ENCODE data around the gene NSD1. TPM values are rescaled to one million over a fixed set of nuclear protein-coding genes. Genes with fewer than 3 reads are reported as not detected.

The NSD1 gene
- total and polyA plus RNA-seq, 2 of the 8 experiments (the other 6 are each of a cell fraction or from before 2014, with no cell fraction given) = 22.8 to 168 TPM

- Histone ChIP-seq H2BK12ac (ENCODE audit: low read depth, low read length) (no peak overlapping the region), H4K20me1 (replicated peaks in 1 of 2; ENCODE audit: control insufficient read depth in 1 of 2, insufficient read depth in 2 of 2, low read length in 2 of 2) (peaks cover 0 to 1% of the 10 kb centered on the region in 2 experiments), H2AFZ (ENCODE audit: low read length) (no peak overlapping the region), H2AK5ac (ENCODE audit: low read depth, low read length) (no peak overlapping the region), H3K27me3 (replicated peaks in 1 of 4; ENCODE audit: control insufficient read depth in 3 of 4, extremely low read depth in 1 of 4, insufficient read depth in 3 of 4, low read length in 3 of 4) (no peaks in the 10 kb centered on the region), H3K27ac (ENCODE audit: low read depth, low read length) (no peak overlapping the region), H3K14ac (ENCODE audit: insufficient read length) (no peak overlapping the region), H3K23ac (ENCODE audit: insufficient read length) (no peak overlapping the region), H2BK20ac (ENCODE audit: low read length) (no peak overlapping the region), H3K79me2 (ENCODE audit: control insufficient read depth in 1 of 2, insufficient read depth in 2 of 2, low read length in 2 of 2) (peaks cover 0 to 57% of the 10 kb centered on the region in 2 experiments; a peak in 2 of 4 replicates), H3K9ac (replicated peaks in 1 of 4; ENCODE audit: extremely low read depth in 1 of 4, low read depth in 3 of 4, low read length in 3 of 4) (no peak overlapping the region), H3K56ac (replicated peaks; ENCODE audit: insufficient read length, low read depth, low read length) (no peak overlapping the region), H2BK120ac (replicated peaks; ENCODE audit: low read depth, low read length) (no peak overlapping the region), H2BK15ac (ENCODE audit: low read length) (no peak overlapping the region), H3K9me3 (ENCODE audit: insufficient read depth in 2 of 2, low read depth in 1 of 2, low read length in 1 of 2) (no peaks in the 10 kb centered on the region), H3K36me3 (ENCODE audit: control insufficient read depth in 2 of 4, insufficient read depth in 4 of 4, low read length in 3 of 4) (peaks cover 2 to 68% (median 20%) of the 10 kb centered on the region in 4 experiments), H3K4ac (replicated peaks; ENCODE audit: insufficient read length, low read depth, low read length) (no peak overlapping the region), H4K91ac (replicated peaks; ENCODE audit: insufficient read length, low read length) (no peak overlapping the region), H4K5ac (ENCODE audit: insufficient read length, low read depth, low read length) (no peak overlapping the region), H3K4me1 (replicated peaks in 1 of 4; ENCODE audit: control insufficient read depth in 3 of 4, insufficient read depth in 4 of 4, low read length in 3 of 4) (no peaks in the 10 kb centered on the region), H3K79me1 (ENCODE audit: low read depth, low read length) (peaks cover 4% of the 10 kb centered on the region; the same call in 1 of the 2 replicates), H3K4me2 (ENCODE audit: insufficient read depth in 1 of 2, low read depth in 2 of 2, low read length in 2 of 2) (no peak overlapping the region), H4K8ac (ENCODE audit: extremely low read depth, insufficient read depth, low read length) (no peak overlapping the region), H2BK5ac (ENCODE audit: low read depth, low read length) (no peak overlapping the region), H3K23me2 (ENCODE audit: low read depth, low read length) (no peaks in the 10 kb centered on the region), H3K18ac (ENCODE audit: extremely low read depth, low read length) (no peak overlapping the region), H3K4me3 (ENCODE audit: extremely low read depth in 1 of 4, insufficient read depth in 2 of 4, low read depth in 3 of 4, low read length in 4 of 4) (no peak overlapping the region)
- FAIRE-seq (no peak), DNase-seq (ENCODE audit: low read depth in 1 of 2, low spot score in 2 of 2) (peak in 1 of 2 experiments; percentile 2)
- WGBS, 2 experiments (ENCODE audit: extremely low coverage in 1 of 2, insufficient coverage in 1 of 2, insufficient read length in 1 of 2, insufficient replicate concordance in 2 of 2, low coverage in 1 of 2, low lambda C conversion rate in 2 of 2, missing lambda C conversion rate in 1 of 2) = 96% methylated on average over 3 of the region's 3 CpGs; no CpG with 5 or more reads in 1 of the 2 experiments
- CTCF ChIA-PET (ENCODE audit: partially characterized antibody) = interaction anchor here (1.4 to 2.7 kb wide), 2 partner anchors 13 to 80 kb away, joined by 6 to 10 read pairs; no protein-coding TSS in a partner anchor
- POLR2A ChIA-PET (ENCODE audit: partially characterized antibody) = interaction anchor here (1.3 kb wide), 1 partner anchor 21 kb away, joined by 3 read pairs; no protein-coding TSS in a partner anchor
- TF ChIP-seq CEBPB (IDR thresholded peaks at IDR 0.05; ENCODE audit: low read depth, low read length) (no peak), TEAD4 (IDR thresholded peaks at IDR 0.05; ENCODE audit: low read depth, low read length) (peak; percentile 62; the same call in 1 of the 2 replicates)
Measured at GRCh38 chr5:177194268-177194667, 60.7 kb downstream of the NSD1 start.
